Esophagus squamous epithelium (tissue), 4 donors: ENCODE results near the gene KRTAP10-2.

Source experiments
- POLR2A ChIP-seq, 4 donors: fragments of 450-650 bp; IDR thresholded peaks; one replicate each; pipeline ENCODE4 v1.6.1; 2017; ENCODE audit warnings: antibody characterized with exemption in 4 of 4, mild to moderate bottlenecking in 4 of 4, moderate library complexity in 3 of 4
- TF ChIP-seq, protein P1 (sequence below), 6 experiments: fragments of 450-650 bp in 4 of 6; fragments of 200-600 bp in 2 of 6; sonication (generic) in 2 of 6; IDR thresholded peaks; one replicate each; pipeline ENCODE4 v1.5.1; 2016 to 2019; ENCODE audit warnings: antibody characterized with exemption in 6 of 6, mild to moderate bottlenecking in 4 of 6, moderate library complexity in 4 of 6

DNA sequence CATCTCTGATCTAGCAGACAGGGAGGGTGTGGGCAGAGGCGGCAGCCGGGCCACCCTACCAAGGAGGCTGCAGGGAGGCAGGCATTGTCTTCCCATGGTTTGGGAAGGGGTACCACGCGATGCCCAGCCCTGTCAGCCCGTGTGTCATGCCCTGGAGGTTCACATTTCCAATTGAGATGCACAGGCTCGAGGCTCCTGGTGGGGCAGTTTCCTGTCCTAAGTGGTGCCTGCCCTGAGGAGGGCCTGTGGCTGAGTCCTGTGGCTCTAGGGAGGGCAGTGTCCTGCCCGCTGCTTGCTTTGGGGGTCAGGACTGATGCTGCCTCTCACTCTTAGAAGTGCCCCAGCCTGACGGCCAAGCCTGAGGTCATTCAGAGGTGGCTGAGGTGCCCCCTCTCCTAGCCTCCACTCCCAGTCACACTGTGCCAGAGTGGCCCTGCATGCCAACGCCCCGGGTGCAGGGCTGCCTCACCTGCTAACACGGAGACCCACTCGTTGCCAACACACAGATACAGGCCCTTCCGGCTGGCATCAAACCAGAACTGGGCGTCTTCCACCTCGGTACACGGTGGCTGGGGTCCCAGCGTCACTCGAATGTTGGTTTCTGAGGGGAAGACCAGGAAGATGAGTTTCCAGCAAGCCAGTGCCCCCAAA, 23.2 kb downstream of the KRTAP10-2 start:
- TF ChIP-seq, protein P1, sequence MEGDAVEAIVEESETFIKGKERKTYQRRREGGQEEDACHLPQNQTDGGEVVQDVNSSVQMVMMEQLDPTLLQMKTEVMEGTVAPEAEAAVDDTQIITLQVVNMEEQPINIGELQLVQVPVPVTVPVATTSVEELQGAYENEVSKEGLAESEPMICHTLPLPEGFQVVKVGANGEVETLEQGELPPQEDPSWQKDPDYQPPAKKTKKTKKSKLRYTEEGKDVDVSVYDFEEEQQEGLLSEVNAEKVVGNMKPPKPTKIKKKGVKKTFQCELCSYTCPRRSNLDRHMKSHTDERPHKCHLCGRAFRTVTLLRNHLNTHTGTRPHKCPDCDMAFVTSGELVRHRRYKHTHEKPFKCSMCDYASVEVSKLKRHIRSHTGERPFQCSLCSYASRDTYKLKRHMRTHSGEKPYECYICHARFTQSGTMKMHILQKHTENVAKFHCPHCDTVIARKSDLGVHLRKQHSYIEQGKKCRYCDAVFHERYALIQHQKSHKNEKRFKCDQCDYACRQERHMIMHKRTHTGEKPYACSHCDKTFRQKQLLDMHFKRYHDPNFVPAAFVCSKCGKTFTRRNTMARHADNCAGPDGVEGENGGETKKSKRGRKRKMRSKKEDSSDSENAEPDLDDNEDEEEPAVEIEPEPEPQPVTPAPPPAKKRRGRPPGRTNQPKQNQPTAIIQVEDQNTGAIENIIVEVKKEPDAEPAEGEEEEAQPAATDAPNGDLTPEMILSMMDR (IDR thresholded peaks at IDR 0.05): no peak
- no peak for TF ChIP-seq POLR2A (IDR thresholded peaks at IDR 0.05)
